ENCODE measurements around the gene ARHGEF28.

GRCh38 chr5:73719632-73720031 lies 93.6 kb downstream of the ARHGEF28 start:
- TF ChIP-seq CTCF (IDR thresholded peaks at IDR 0.05; ENCODE audit: insufficient read depth, low read length) (no peak), REST (IDR thresholded peaks at IDR 0.05; ENCODE audit: insufficient replicate concordance, low read depth) (no peak)

Data from HL-60 (cell line).